Vein endothelial cell (primary cell): ENCODE results near the gene MRPL19. TPM values are rescaled to one million over a fixed set of nuclear protein-coding genes. Genes with fewer than 3 reads are reported as not detected.

ENCODE experiments used
- small RNA-seq: library from RNA; depleted of rRNA; stranded (forward); fragments of <200 nt; gene quantifications from one replicate; pipeline ENCODE3, GENCODE V24; 2012
- total RNA-seq: library from RNA; depleted of rRNA; stranded (reverse); fragments of >200 nt; gene quantifications from 2 replicates; pipeline ENCODE4 v1.2.3, GENCODE V29; 2012

Gene MRPL19
- total RNA-seq, result 33.0 and 42.0 TPM in 2 replicates

DNA sequence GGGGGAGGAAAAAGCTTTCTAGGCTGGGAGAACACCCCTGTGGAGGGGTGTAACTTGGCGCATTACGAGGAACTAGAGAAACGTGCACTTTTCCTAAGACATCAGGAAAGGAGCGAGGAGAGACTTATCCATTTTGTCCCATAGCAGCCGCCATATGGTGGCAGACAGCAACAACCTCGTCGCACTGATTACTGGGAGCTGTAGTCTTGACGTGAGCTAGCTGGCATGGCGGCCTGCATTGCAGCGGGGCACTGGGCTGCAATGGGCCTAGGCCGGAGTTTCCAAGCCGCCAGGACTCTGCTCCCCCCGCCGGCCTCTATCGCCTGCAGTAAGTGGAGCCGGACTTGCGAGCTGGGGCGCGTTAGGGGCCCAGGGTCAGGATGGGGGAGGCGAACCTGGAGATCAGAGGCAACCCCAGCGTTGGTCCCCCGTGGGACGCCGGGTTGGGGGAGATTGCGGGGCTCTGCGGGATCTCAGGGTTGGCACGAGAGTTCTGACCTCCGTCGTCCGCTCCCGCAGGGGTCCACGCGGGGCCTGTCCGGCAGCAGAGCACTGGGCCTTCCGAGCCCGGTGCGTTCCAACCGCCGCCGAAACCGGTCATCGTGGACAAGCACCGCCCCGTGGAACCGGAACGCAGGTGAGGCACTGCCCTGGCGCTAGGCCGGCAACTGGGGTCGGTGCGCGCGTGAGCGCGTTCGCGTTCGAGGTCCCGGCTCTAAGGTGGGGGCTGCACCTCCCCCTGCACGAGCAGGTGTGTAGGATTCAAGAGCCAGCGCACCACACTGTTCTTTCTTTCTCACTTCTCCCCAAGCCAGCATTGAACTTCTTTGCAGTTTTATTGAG lies at the start of gene MRPL19:
Gene MRPL19, plus strand, starts transcription at position 201 of the 843 bp plus-strand sequence. Its CDS starts 25 bp downstream, at position 226.

DNA sequence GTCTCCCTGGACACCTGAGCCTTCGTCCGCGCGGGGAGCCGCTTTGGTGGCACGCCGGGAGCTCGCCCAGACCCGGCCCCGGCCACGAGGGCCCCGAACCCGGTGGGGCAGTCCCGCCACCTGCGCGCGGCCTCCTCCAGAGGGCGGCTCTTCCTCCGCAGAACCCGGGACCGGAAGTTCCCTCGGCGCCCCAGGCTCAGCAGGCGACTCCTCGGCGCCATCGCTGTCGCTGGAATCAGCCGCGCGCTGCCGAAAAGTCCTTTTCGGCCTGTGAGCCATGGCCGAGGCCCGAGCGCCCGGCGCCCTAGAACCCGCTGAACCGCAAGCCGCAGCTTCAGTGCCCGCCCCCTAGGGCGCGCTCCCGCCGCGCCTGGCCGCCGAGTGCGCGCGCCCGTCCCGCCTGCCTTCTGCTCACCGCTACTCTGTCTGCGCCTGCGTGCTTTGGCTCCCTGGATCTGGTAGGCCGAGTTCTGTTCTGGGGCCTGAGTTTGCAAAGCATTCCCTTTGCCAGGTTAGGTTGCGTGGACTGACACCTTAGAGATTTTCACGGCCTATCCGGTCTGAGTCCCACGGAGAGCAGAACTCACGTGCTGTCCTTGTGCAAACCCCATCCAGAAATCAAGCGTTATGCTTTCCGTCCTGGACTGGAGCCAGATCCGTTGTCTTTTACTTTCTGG lies 64.1 kb downstream of the MRPL19 start, which contains the start of gene GCFC2:
Gene GCFC2, minus strand, starts transcription at position 339 of the 677 bp plus-strand sequence. Its CDS starts 60 bp downstream, at position 279.

Small RNAs within 50 kb of the gene (small RNA-seq; reads per million reads assigned to genes)
- not detected for gene RF00012

Other genes with a start within 250 kb of the MRPL19 start
- 41.2 and 62.9 TPM in 2 replicates for gene EVA1A, start 85.8 kb upstream of the MRPL19 start, total RNA-seq
- 22.9 and 23.2 TPM in 2 replicates for gene GCFC2, start 64.1 kb downstream of the MRPL19 start, total RNA-seq